Measurements from ENCODE around the gene TNFRSF8.
"Not testable (repeated sequence)": the region's sequence is repeated elsewhere in the genome, so short reads cannot be mapped to it uniquely, and the experiment has no call there.

- TF ChIP-seq CTCF (conservative IDR thresholded peaks at IDR 0.05 in 1 of 2, IDR thresholded peaks at IDR 0.05 in 1 of 2; ENCODE audit: low read depth in 1 of 2, low read length in 2 of 2); EZH2 (IDR thresholded peaks at IDR 0.05; ENCODE audit: low read length, missing control alignments): not testable (repeated sequence)
Observed at GRCh38 chr1:12033441-12033840, 29.7 kb upstream of the TNFRSF8 start.
